ENCODE results near the gene PIM2. TPM values are rescaled to one million over a fixed set of nuclear protein-coding genes. Genes with fewer than 3 reads are reported as not detected.

PIM2 gene
- total and polyA plus RNA-seq, 9 of the 15 experiments (the other 6 are each of a cell fraction or from before 2014, with no cell fraction given), result 67.6 to 191 (median 108) TPM

DNA sequence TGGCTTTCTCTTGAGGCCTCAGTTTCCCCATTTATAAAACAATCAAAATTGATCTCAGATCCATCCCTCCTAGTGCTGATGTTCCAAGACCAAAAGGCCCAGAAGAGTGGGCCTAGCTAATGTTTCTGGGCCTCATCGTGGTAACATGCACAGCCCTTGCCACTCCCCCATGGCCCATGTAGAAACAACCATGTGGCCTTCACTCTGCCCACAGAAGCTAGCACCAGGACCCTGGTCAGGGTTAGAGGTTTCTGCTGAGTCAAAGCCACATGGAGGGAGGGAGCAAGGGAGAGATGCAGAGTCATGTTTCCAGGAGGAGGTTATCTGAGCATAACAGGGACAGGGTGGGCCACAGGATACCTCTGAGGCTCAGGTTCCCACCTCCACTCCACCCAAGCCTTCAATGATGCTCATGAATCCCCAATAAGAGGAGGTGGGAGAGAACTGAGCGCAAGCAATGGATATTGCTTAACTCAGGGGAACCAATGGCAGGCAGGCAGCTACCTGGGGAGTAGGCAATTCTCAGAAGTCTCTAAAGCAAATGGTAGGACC, 21.7 kb upstream of the PIM2 start (continued):
- 0 out of 3 replicates have a peak, but pooled peaks of 1 of the 2 experiments have one; percentile 7 for TF ChIP-seq CBX3 (IDR thresholded peaks at IDR 0.05; ENCODE audit: borderline replicate concordance in 1 of 2, low read length in 2 of 2)
- TF ChIP-seq IFI16 (CRISPR knock-in tag; IDR thresholded peaks at IDR 0.05), result 0 out of 2 replicates have a peak, but pooled peaks have one; percentile 16
- TF ChIP-seq GTF2A2 (tag; IDR thresholded peaks at IDR 0.05), result no peak
- TF ChIP-seq CBX5 (IDR thresholded peaks at IDR 0.05; ENCODE audit: borderline replicate concordance, low read depth), result no peak
- TF ChIP-seq SETDB1 (IDR thresholded peaks at IDR 0.05; ENCODE audit: low read length), result no peak
- TF ChIP-seq, protein P1, sequence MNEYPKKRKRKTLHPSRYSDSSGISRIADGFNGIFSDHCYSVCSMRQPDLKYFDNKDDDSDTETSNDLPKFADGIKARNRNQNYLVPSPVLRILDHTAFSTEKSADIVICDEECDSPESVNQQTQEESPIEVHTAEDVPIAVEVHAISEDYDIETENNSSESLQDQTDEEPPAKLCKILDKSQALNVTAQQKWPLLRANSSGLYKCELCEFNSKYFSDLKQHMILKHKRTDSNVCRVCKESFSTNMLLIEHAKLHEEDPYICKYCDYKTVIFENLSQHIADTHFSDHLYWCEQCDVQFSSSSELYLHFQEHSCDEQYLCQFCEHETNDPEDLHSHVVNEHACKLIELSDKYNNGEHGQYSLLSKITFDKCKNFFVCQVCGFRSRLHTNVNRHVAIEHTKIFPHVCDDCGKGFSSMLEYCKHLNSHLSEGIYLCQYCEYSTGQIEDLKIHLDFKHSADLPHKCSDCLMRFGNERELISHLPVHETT (CRISPR knock-in tag; conservative IDR thresholded peaks at IDR 0.05 in 1 of 2, IDR thresholded peaks at IDR 0.05 in 1 of 2), result peak in 1 of 2 experiments; percentile 85; a peak in 2 of 4 replicates
- TF ChIP-seq, protein P2, sequence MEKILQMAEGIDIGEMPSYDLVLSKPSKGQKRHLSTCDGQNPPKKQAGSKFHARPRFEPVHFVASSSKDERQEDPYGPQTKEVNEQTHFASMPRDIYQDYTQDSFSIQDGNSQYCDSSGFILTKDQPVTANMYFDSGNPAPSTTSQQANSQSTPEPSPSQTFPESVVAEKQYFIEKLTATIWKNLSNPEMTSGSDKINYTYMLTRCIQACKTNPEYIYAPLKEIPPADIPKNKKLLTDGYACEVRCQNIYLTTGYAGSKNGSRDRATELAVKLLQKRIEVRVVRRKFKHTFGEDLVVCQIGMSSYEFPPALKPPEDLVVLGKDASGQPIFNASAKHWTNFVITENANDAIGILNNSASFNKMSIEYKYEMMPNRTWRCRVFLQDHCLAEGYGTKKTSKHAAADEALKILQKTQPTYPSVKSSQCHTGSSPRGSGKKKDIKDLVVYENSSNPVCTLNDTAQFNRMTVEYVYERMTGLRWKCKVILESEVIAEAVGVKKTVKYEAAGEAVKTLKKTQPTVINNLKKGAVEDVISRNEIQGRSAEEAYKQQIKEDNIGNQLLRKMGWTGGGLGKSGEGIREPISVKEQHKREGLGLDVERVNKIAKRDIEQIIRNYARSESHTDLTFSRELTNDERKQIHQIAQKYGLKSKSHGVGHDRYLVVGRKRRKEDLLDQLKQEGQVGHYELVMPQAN (IDR thresholded peaks at IDR 0.05; ENCODE audit: borderline replicate concordance), result peak; percentile 84
- no peak for TF ChIP-seq SLC30A9 (CRISPR knock-in tag; IDR thresholded peaks at IDR 0.05)
- TF ChIP-seq ZNF174 (CRISPR knock-in tag; IDR thresholded peaks at IDR 0.05), result 0 out of 2 replicates have a peak, but pooled peaks have one; percentile 66
- TF ChIP-seq, protein P3, sequence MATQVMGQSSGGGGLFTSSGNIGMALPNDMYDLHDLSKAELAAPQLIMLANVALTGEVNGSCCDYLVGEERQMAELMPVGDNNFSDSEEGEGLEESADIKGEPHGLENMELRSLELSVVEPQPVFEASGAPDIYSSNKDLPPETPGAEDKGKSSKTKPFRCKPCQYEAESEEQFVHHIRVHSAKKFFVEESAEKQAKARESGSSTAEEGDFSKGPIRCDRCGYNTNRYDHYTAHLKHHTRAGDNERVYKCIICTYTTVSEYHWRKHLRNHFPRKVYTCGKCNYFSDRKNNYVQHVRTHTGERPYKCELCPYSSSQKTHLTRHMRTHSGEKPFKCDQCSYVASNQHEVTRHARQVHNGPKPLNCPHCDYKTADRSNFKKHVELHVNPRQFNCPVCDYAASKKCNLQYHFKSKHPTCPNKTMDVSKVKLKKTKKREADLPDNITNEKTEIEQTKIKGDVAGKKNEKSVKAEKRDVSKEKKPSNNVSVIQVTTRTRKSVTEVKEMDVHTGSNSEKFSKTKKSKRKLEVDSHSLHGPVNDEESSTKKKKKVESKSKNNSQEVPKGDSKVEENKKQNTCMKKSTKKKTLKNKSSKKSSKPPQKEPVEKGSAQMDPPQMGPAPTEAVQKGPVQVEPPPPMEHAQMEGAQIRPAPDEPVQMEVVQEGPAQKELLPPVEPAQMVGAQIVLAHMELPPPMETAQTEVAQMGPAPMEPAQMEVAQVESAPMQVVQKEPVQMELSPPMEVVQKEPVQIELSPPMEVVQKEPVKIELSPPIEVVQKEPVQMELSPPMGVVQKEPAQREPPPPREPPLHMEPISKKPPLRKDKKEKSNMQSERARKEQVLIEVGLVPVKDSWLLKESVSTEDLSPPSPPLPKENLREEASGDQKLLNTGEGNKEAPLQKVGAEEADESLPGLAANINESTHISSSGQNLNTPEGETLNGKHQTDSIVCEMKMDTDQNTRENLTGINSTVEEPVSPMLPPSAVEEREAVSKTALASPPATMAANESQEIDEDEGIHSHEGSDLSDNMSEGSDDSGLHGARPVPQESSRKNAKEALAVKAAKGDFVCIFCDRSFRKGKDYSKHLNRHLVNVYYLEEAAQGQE (IDR thresholded peaks at IDR 0.05; ENCODE audit: borderline replicate concordance), result peak; percentile 81
- TF ChIP-seq, protein P3 (CRISPR knock-in tag; IDR thresholded peaks at IDR 0.05; ENCODE audit: low read depth), result no peak
- TF ChIP-seq ZNF583 (CRISPR knock-in tag; IDR thresholded peaks at IDR 0.05), result peak; percentile 84
- peak; percentile 60; the same call in 1 of the 2 replicates for TF ChIP-seq PTRF (tag; IDR thresholded peaks at IDR 0.05)
- no peak for TF ChIP-seq FIP1L1 (IDR thresholded peaks at IDR 0.05; ENCODE audit: low read depth, low read length, poor library complexity, severe bottlenecking)
- TF ChIP-seq, protein P4, sequence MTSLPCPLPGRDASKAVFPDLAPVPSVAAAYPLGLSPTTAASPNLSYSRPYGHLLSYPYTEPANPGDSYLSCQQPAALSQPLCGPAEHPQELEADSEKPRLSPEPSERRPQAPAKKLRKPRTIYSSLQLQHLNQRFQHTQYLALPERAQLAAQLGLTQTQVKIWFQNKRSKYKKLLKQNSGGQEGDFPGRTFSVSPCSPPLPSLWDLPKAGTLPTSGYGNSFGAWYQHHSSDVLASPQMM (CRISPR knock-in tag; IDR thresholded peaks at IDR 0.05), result no peak
- TF ChIP-seq WHSC1 (IDR thresholded peaks at IDR 0.05; ENCODE audit: low read length), result no peak
- TF ChIP-seq ZNF561 (CRISPR knock-in tag; conservative IDR thresholded peaks at IDR 0.05), result no peak

Data from K562 (cell line).